Measurements from ENCODE around the gene CXCL11.
"Not testable (repeated sequence)": the region's sequence is repeated elsewhere in the genome, so short reads cannot be mapped to it uniquely, and the experiment has no call there.

DNA sequence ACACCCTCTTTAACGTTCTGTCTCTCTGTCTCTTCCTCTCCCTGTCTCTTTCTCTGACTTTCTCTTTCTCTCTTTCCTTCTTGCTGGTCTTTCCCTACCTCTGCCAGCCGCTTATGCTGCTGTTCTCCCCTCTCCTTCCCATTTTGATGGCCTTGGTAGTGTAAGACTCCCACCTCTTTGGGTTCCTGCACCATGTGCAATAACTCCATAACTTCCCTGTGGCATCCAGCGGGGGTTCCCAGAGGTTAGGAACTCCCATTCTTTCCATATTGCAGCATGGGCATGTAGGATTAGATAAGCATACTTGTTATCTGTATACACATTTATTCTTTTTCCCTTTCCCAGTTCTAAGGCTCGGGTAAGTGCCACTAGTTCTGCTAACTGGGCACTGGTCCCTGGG, 8.8 kb upstream of the CXCL11 start:
- not testable (repeated sequence) for TF ChIP-seq EZH2phosphoT487 (IDR thresholded peaks at IDR 0.05; ENCODE audit: insufficient read depth, low read depth); EZH2 (IDR thresholded peaks at IDR 0.05; ENCODE audit: insufficient read depth, poor library complexity, severe bottlenecking)

Measured in GM23248 (cell line).